ENCODE measurements around the gene SPRYD3. TPM values are rescaled to one million over a fixed set of nuclear protein-coding genes. Genes with fewer than 3 reads are reported as not detected.

Gene SPRYD3
- total RNA-seq (100 to 1,000 TPM in 1 of 2 donors, 10 to 100 TPM in 1; 71.6 to 101 TPM), polyA plus RNA-seq (10 to 100 TPM; 53.8 to 60.9 TPM)
- long read RNA-seq, donor 1, transcript SPRYD3-201 (11 exons, 2,932 nt), result major isoform, 386 of 475 reads
- long read RNA-seq, donor 1, partial matches to known transcripts, result 56 of 475 reads
- long read RNA-seq, donor 1, other reads (novel, unspliced or antisense), result 33 of 475 reads
- long read RNA-seq, donor 2, transcript SPRYD3-201 (11 exons, 2,932 nt), result major isoform, 60 of 84 reads
- long read RNA-seq, donor 2, partial matches to known transcripts, result 12 of 84 reads
- long read RNA-seq, donor 2, other reads (novel, unspliced or antisense), result 12 of 84 reads

- peak within 1 kb of the TSS; percentile 79 to 92 for H3K4me3 ChIP-seq (ENCODE audit: low read length in 2 of 2)
- WGBS, 2 donors, result 1% methylated on average over 60 to 67 of the region's 67 CpGs
- no peaks in the 10 kb centered on the region for H3K27me3 ChIP-seq (ENCODE audit: control insufficient read depth in 1 of 2, insufficient read depth in 2 of 2, low read length in 1 of 2)
- H3K36me3 ChIP-seq (ENCODE audit: control insufficient read depth in 1 of 2, insufficient read depth in 2 of 2, low read length in 1 of 2), result peaks cover 0 to 3% of the 10 kb centered on the region in 2 donors
- H3K9me3 ChIP-seq (ENCODE audit: control insufficient read depth, low read length), result no peaks in the 10 kb centered on the region
- ATAC-seq (ENCODE audit: low FRiP score), result peak; percentile 100
- peak; percentile 98 to 99 for DNase-seq
- intact Hi-C loops (cut with DNase I), result loop anchor here in 1 of 2 donors (2.0 kb wide), 1 partner anchor 19 kb away; no protein-coding TSS in a partner anchor
- peak within 1 kb of the TSS; percentile 15 to 71 for H3K27ac ChIP-seq (ENCODE audit: low read depth in 1 of 2, low read length in 2 of 2)
- H3K4me1 ChIP-seq (ENCODE audit: control insufficient read depth in 1 of 2, insufficient read depth in 2 of 2, low read length in 2 of 2), result peaks cover 2% of the 10 kb centered on the region in 2 donors
These were observed at the start of gene SPRYD3 for GRCh38 chr12:53079226-53080117. SPRYD3 (minus strand) TSS chr12:53079390; CDS start chr12:53079333, 57 bp downstream.

- 79 to 85% methylated on average over 1 of the region's 1 CpG for WGBS, 2 donors
- ATAC-seq (ENCODE audit: low FRiP score) (no peak), DNase-seq (no peak)
- no peaks in the 10 kb centered on the region for H3K9me3 ChIP-seq (ENCODE audit: control insufficient read depth, low read length)
- no peak overlapping the region for H3K4me3 ChIP-seq (ENCODE audit: low read length in 2 of 2)
- intact Hi-C loops (cut with DNase I), result no loop called here
- no peaks in the 10 kb centered on the region for H3K27me3 ChIP-seq (ENCODE audit: control insufficient read depth in 1 of 2, insufficient read depth in 2 of 2, low read length in 1 of 2)
- H3K36me3 ChIP-seq (ENCODE audit: control insufficient read depth in 1 of 2, insufficient read depth in 2 of 2, low read length in 1 of 2), result no peaks in the 10 kb centered on the region
- H3K27ac ChIP-seq (ENCODE audit: low read depth in 1 of 2, low read length in 2 of 2), result no peak overlapping the region
- no peaks in the 10 kb centered on the region for H3K4me1 ChIP-seq (ENCODE audit: control insufficient read depth in 1 of 2, insufficient read depth in 2 of 2, low read length in 2 of 2)
These were observed 48.0 kb upstream of the SPRYD3 start for GRCh38 chr12:53127169-53127568.

GRCh38 chr12:53124352-53124723, 45.1 kb upstream of the SPRYD3 start:
- Histone ChIP-seq H3K36me3 (ENCODE audit: control insufficient read depth in 1 of 2, insufficient read depth in 2 of 2, low read length in 1 of 2) (no peaks in the 10 kb centered on the region), H3K4me1 (ENCODE audit: control insufficient read depth in 1 of 2, insufficient read depth in 2 of 2, low read length in 2 of 2) (no peaks in the 10 kb centered on the region), H3K27ac (ENCODE audit: low read depth in 1 of 2, low read length in 2 of 2) (no peak overlapping the region), H3K4me3 (ENCODE audit: low read length in 2 of 2) (no peak overlapping the region), H3K9me3 (ENCODE audit: control insufficient read depth, low read length) (no peaks in the 10 kb centered on the region), H3K27me3 (ENCODE audit: control insufficient read depth in 1 of 2, insufficient read depth in 2 of 2, low read length in 1 of 2) (no peaks in the 10 kb centered on the region)
- no peak for DNase-seq
- intact Hi-C loops (cut with DNase I), result no loop called here
- no peak for ATAC-seq (ENCODE audit: low FRiP score)

- Histone ChIP-seq H3K9me3 (ENCODE audit: control insufficient read depth, low read length) (no peaks in the 10 kb centered on the region), H3K27me3 (ENCODE audit: control insufficient read depth in 1 of 2, insufficient read depth in 2 of 2, low read length in 1 of 2) (no peaks in the 10 kb centered on the region), H3K4me3 (ENCODE audit: low read length in 2 of 2) (no peak overlapping the region), H3K4me1 (ENCODE audit: control insufficient read depth in 1 of 2, insufficient read depth in 2 of 2, low read length in 2 of 2) (no peaks in the 10 kb centered on the region), H3K27ac (ENCODE audit: low read depth in 1 of 2, low read length in 2 of 2) (no peak overlapping the region), H3K36me3 (ENCODE audit: control insufficient read depth in 1 of 2, insufficient read depth in 2 of 2, low read length in 1 of 2) (no peaks in the 10 kb centered on the region)
- intact Hi-C loops (cut with DNase I), result no loop called here
- DNase-seq (no peak), ATAC-seq (ENCODE audit: low FRiP score) (no peak)
- 86 to 87% methylated on average over 16 of the region's 16 CpGs for WGBS, 2 donors
These were observed 44.6 kb upstream of the SPRYD3 start for GRCh38 chr12:53123578-53124351.

- 95 to 96% methylated on average over 7 to 10 of the region's 10 CpGs for WGBS, 2 donors
- Histone ChIP-seq H3K4me1 (ENCODE audit: control insufficient read depth in 1 of 2, insufficient read depth in 2 of 2, low read length in 2 of 2) (no peaks in the 10 kb centered on the region), H3K27ac (ENCODE audit: low read depth in 1 of 2, low read length in 2 of 2) (no peak overlapping the region), H3K36me3 (ENCODE audit: control insufficient read depth in 1 of 2, insufficient read depth in 2 of 2, low read length in 1 of 2) (no peaks in the 10 kb centered on the region), H3K27me3 (ENCODE audit: control insufficient read depth in 1 of 2, insufficient read depth in 2 of 2, low read length in 1 of 2) (no peaks in the 10 kb centered on the region), H3K4me3 (ENCODE audit: low read length in 2 of 2) (no peak overlapping the region), H3K9me3 (ENCODE audit: control insufficient read depth, low read length) (no peaks in the 10 kb centered on the region)
- intact Hi-C loops (cut with DNase I), result no loop called here
- DNase-seq, result no peak
- no peak for ATAC-seq (ENCODE audit: low FRiP score)
These were observed 43.8 kb upstream of the SPRYD3 start for GRCh38 chr12:53122961-53123468.

- intact Hi-C loops (cut with DNase I), result no loop called here
- no peaks in the 10 kb centered on the region for H3K9me3 ChIP-seq (ENCODE audit: control insufficient read depth, low read length)
- H3K4me3 ChIP-seq (ENCODE audit: low read length in 2 of 2), result no peak overlapping the region
- H3K4me1 ChIP-seq (ENCODE audit: control insufficient read depth in 1 of 2, insufficient read depth in 2 of 2, low read length in 2 of 2), result no peaks in the 10 kb centered on the region
- DNase-seq (no peak), ATAC-seq (ENCODE audit: low FRiP score) (no peak)
- H3K27ac ChIP-seq (ENCODE audit: low read depth in 1 of 2, low read length in 2 of 2), result no peak overlapping the region
- H3K36me3 ChIP-seq (ENCODE audit: control insufficient read depth in 1 of 2, insufficient read depth in 2 of 2, low read length in 1 of 2), result no peaks in the 10 kb centered on the region
- no peaks in the 10 kb centered on the region for H3K27me3 ChIP-seq (ENCODE audit: control insufficient read depth in 1 of 2, insufficient read depth in 2 of 2, low read length in 1 of 2)
- 87 to 89% methylated on average over 11 to 12 of the region's 12 CpGs for WGBS, 2 donors
These were observed 41.7 kb upstream of the SPRYD3 start for GRCh38 chr12:53120685-53121525.

GRCh38 chr12:53118751-53119300, 39.6 kb upstream of the SPRYD3 start:
- WGBS, 2 donors, result 92 to 94% methylated on average over 8 of the region's 8 CpGs
- DNase-seq (no peak), ATAC-seq (ENCODE audit: low FRiP score) (no peak)
- Histone ChIP-seq H3K36me3 (ENCODE audit: control insufficient read depth in 1 of 2, insufficient read depth in 2 of 2, low read length in 1 of 2) (no peaks in the 10 kb centered on the region), H3K27me3 (ENCODE audit: control insufficient read depth in 1 of 2, insufficient read depth in 2 of 2, low read length in 1 of 2) (no peaks in the 10 kb centered on the region), H3K4me1 (ENCODE audit: control insufficient read depth in 1 of 2, insufficient read depth in 2 of 2, low read length in 2 of 2) (no peaks in the 10 kb centered on the region), H3K27ac (ENCODE audit: low read depth in 1 of 2, low read length in 2 of 2) (no peak overlapping the region), H3K4me3 (ENCODE audit: low read length in 2 of 2) (no peak overlapping the region), H3K9me3 (ENCODE audit: control insufficient read depth, low read length) (no peaks in the 10 kb centered on the region)
- intact Hi-C loops (cut with DNase I), result loop anchor here (5.0 kb wide), 2 partner anchors 33 to 38 kb away; no protein-coding TSS in a partner anchor

All from aorta (tissue), 5 donors.